Ascending aorta (tissue), 2 donors: ENCODE measurements around the gene NEMP1. TPM values are rescaled to one million over a fixed set of nuclear protein-coding genes. Genes with fewer than 3 reads are reported as not detected.
"Not testable (repeated sequence)": the region's sequence is repeated elsewhere in the genome, so short reads cannot be mapped to it uniquely, and the experiment has no call there.

Experiments
- DNase-seq, 2 donors: peaks; one replicate each; pipeline ENCODE4 v3.0.0-alpha.2; 2019; ENCODE audit warnings: low spot score in 2 of 2
- H3K27ac ChIP-seq, 2 donors: fragments of 200-600 bp; sonication (generic); one replicate each; pipeline ENCODE4 v1.5.1; 2016 to 2017; ENCODE audit warnings: mild to moderate bottlenecking in 1 of 2
- H3K27me3 ChIP-seq: fragments of 200-600 bp; sonication (generic); one replicate; pipeline ENCODE4 v1.5.1; 2017
- H3K36me3 ChIP-seq, 2 donors: fragments of 200-600 bp; sonication (generic); one replicate each; pipeline ENCODE4 v1.5.1; 2016
- H3K4me1 ChIP-seq, 2 donors: fragments of 200-600 bp; sonication (generic); one replicate each; pipeline ENCODE4 v1.5.1; 2016 to 2017; ENCODE audit warnings: mild to moderate bottlenecking in 1 of 2
- H3K4me3 ChIP-seq, 2 donors: fragments of 200-600 bp; sonication (generic); one replicate each; pipeline ENCODE4 v1.5.1; 2016 to 2017; ENCODE audit warnings: mild to moderate bottlenecking in 1 of 2
- H3K9me3 ChIP-seq, 2 donors: fragments of 200-600 bp; sonication (generic); one replicate each; pipeline ENCODE4 v1.5.1; 2016
- CTCF ChIP-seq, 3 experiments: fragments of 200-600 bp in 2 of 3; fragments of 450-650 bp in 1 of 3; sonication (generic) in 2 of 3; IDR thresholded peaks; one replicate each; pipeline ENCODE4 v1.5.1; 2016 to 2019; ENCODE audit warnings: antibody characterized with exemption in 3 of 3, mild to moderate bottlenecking in 1 of 3, moderate library complexity in 1 of 3
- intact Hi-C: fragments of 100-400 bp; cut with DNase I; formaldehyde crosslinking; loops from one replicate; pipeline ENCODE4 v1.15.1; 2023
- total RNA-seq: library from RNA; depleted of rRNA; stranded (reverse); fragments of >200 nt; gene quantifications from one replicate; pipeline ENCODE4 v1.1.0, GENCODE V29; 2016

Gene NEMP1
- total RNA-seq, 1 donor from 2014 or later: 7.7 TPM

- no peak for DNase-seq
- H3K4me3 ChIP-seq: no peak overlapping the region
- no peaks in the 10 kb centered on the region for H3K4me1 ChIP-seq
- no peak for TF ChIP-seq CTCF (IDR thresholded peaks at IDR 0.05)
- no peaks in the 10 kb centered on the region for H3K36me3 ChIP-seq
- no peaks in the 10 kb centered on the region for H3K27me3 ChIP-seq
- no peak overlapping the region for H3K27ac ChIP-seq
- intact Hi-C loops: no loop called here
- H3K9me3 ChIP-seq: no peaks in the 10 kb centered on the region
These were observed 53.4 kb downstream of the NEMP1 start for GRCh38 chr12:57025196-57025595.

GRCh38 chr12:57022324-57022723 is 56.3 kb downstream of the NEMP1 start:
- intact Hi-C loops, H3K27ac ChIP-seq, H3K27me3 ChIP-seq: not testable (repeated sequence)

GRCh38 chr12:57019983-57020719 is 58.4 kb downstream of the NEMP1 start:
- DNase-seq: no peak
- no peaks in the 10 kb centered on the region for H3K36me3 ChIP-seq
- H3K4me3 ChIP-seq: no peak overlapping the region
- intact Hi-C loops: no loop called here
- TF ChIP-seq CTCF (IDR thresholded peaks at IDR 0.05): no peak
- H3K27ac ChIP-seq: no peak overlapping the region
- H3K4me1 ChIP-seq: no peaks in the 10 kb centered on the region
- H3K27me3 ChIP-seq: no peaks in the 10 kb centered on the region
- no peaks in the 10 kb centered on the region for H3K9me3 ChIP-seq

More at GRCh38 chr12:57022324-57022723, 56.3 kb downstream of the NEMP1 start:
- DNase-seq, H3K9me3 ChIP-seq, H3K36me3 ChIP-seq, H3K4me1 ChIP-seq, H3K4me3 ChIP-seq: not testable (repeated sequence)

GRCh38 chr12:57018906-57019305 is 59.7 kb downstream of the NEMP1 start:
- intact Hi-C loops: no loop called here
- Histone ChIP-seq H3K27ac (no peak overlapping the region), H3K4me3 (no peak overlapping the region)

GRCh38 chr12:57018353-57018752 is 60.2 kb downstream of the NEMP1 start:
- H3K4me3 ChIP-seq, H3K4me1 ChIP-seq, intact Hi-C loops, DNase-seq, H3K36me3 ChIP-seq, H3K27me3 ChIP-seq, H3K27ac ChIP-seq, H3K9me3 ChIP-seq: not testable (repeated sequence)

More at GRCh38 chr12:57018906-57019305, 59.7 kb downstream of the NEMP1 start:
- no peaks in the 10 kb centered on the region for H3K9me3 ChIP-seq
- no peak for DNase-seq
- no peaks in the 10 kb centered on the region for H3K36me3 ChIP-seq
- TF ChIP-seq CTCF (IDR thresholded peaks at IDR 0.05): no peak
- H3K4me1 ChIP-seq: no peaks in the 10 kb centered on the region
- H3K27me3 ChIP-seq: peaks cover 4% of the 10 kb centered on the region

GRCh38 chr12:57016348-57016747 is 62.2 kb downstream of the NEMP1 start, which contains the start of gene TAC3:
Gene TAC3, minus strand, starts transcription at chr12:57016529. Its CDS starts 732 bp downstream, at chr12:57015797.
- H3K36me3 ChIP-seq: no peaks in the 10 kb centered on the region
- no peak within 1 kb of the TSS for H3K27ac ChIP-seq
- H3K27me3 ChIP-seq: peaks cover 4% of the 10 kb centered on the region
- H3K4me3 ChIP-seq: no peak within 1 kb of the TSS
- intact Hi-C loops: no loop called here
- no peak for TF ChIP-seq CTCF (IDR thresholded peaks at IDR 0.05)
- H3K4me1 ChIP-seq: no peaks in the 10 kb centered on the region
- H3K9me3 ChIP-seq: no peaks in the 10 kb centered on the region
- no peak for DNase-seq
